ENCODE measurements around the gene F12.

- TF ChIP-seq GATA2 (IDR thresholded peaks at IDR 0.05; ENCODE audit: low read depth, low read length) (no peak), GATA3 (IDR thresholded peaks at IDR 0.05; ENCODE audit: low read depth, low read length) (no peak)
Observed at GRCh38 chr5:177403102-177403791, 6.1 kb downstream of the F12 start.
